ENCODE measurements around the gene NFIC. TPM values are rescaled to one million over a fixed set of nuclear protein-coding genes. Genes with fewer than 3 reads are reported as not detected.
"Not testable (repeated sequence)": the region's sequence is repeated elsewhere in the genome, so short reads cannot be mapped to it uniquely, and the experiment has no call there.

NFIC gene
- total RNA-seq, 1 donor: 79.5 TPM

DNA sequence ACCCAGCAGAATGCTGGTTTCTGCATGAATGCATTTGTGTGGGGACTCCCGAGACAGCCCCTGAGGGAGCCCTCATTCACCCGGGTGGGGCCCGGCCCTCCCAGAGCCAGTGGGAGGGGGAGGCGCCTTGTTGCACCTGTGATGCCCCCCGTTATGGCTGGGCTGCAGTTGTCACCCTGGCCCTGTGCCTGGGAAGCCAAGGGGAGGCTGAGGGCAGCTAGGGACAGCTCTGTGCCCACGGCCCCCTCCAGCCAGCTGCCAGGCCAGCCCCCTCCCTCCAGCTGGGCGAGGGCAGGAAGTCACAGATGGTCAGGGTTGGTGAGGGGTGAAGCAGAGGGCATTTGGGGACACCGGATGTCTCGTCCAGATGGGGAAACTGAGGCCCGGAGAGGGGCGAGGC, 26.1 kb downstream of the NFIC start:
- H3K4me3 ChIP-seq (ENCODE audit: low read depth, low read length): no peak overlapping the region
- TF ChIP-seq, protein P1, sequence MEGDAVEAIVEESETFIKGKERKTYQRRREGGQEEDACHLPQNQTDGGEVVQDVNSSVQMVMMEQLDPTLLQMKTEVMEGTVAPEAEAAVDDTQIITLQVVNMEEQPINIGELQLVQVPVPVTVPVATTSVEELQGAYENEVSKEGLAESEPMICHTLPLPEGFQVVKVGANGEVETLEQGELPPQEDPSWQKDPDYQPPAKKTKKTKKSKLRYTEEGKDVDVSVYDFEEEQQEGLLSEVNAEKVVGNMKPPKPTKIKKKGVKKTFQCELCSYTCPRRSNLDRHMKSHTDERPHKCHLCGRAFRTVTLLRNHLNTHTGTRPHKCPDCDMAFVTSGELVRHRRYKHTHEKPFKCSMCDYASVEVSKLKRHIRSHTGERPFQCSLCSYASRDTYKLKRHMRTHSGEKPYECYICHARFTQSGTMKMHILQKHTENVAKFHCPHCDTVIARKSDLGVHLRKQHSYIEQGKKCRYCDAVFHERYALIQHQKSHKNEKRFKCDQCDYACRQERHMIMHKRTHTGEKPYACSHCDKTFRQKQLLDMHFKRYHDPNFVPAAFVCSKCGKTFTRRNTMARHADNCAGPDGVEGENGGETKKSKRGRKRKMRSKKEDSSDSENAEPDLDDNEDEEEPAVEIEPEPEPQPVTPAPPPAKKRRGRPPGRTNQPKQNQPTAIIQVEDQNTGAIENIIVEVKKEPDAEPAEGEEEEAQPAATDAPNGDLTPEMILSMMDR (IDR thresholded peaks at IDR 0.05; ENCODE audit: insufficient read depth, low read length): no peak
- DNase-seq (ENCODE audit: low read depth): no peak

DNA sequence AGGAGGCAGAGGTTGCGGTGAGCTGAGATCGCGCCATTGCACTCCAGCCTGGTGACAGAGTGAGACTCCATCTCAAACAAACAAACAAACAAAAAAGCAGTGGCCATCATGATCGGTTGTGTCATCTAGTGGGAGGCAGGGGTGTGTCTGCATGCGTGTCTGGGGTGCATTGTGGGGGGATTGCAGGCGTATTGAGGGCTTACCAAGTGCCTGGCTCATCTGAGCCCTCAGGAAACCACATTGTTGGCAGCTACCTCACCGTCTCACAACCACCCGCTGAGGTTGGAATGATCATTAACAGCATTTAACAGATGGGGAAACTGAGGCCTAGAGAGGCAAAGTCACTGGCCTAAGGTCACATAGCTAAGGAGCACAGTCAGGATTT, 30.5 kb downstream of the NFIC start:
- H3K4me3 ChIP-seq (ENCODE audit: low read depth, low read length): no peak overlapping the region
- DNase-seq (ENCODE audit: low read depth): no peak
- TF ChIP-seq, protein P1 (IDR thresholded peaks at IDR 0.05; ENCODE audit: insufficient read depth, low read length): no peak

DNA sequence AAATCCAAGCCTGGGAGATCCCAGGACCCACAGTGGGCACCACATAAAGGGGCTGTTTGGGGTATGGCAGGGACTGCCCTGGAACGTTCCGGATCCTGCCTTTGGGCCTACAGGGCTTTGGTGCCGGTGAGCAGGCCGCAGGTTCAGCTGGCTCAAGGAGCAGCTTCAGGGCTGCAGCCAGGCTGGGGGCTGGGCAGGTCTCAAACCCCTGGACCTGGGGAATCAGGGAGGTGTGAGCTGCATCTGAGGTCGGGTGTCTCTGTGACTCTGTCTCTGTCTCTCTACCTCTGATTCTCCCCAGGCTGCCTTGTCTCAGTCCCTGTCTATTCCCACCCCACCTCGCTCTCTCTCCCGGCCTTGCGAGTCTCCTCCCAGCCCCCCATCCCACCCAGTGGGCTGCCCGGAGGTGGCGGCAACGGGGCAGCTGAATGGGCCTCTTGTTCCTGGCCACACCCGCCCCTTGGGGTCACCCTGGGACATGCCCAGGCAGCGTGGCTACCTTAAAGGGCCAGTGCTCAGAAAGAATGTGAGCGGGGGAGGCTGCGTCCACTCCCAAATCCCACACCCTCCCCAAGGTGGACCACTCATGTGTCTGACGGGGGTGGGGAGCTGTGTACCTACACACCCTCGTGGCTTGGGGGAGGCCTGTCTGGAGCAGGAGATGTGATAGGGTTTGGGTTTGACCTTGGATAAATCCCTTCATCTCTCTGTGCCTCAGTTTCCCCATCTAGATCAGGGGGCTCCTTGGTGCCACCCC, 31.1 kb downstream of the NFIC start:
- TF ChIP-seq, protein P1 (IDR thresholded peaks at IDR 0.05; ENCODE audit: insufficient read depth, low read length): no peak
- H3K4me3 ChIP-seq (ENCODE audit: low read depth, low read length): no peak overlapping the region
- DNase-seq (ENCODE audit: low read depth): no peak

DNA sequence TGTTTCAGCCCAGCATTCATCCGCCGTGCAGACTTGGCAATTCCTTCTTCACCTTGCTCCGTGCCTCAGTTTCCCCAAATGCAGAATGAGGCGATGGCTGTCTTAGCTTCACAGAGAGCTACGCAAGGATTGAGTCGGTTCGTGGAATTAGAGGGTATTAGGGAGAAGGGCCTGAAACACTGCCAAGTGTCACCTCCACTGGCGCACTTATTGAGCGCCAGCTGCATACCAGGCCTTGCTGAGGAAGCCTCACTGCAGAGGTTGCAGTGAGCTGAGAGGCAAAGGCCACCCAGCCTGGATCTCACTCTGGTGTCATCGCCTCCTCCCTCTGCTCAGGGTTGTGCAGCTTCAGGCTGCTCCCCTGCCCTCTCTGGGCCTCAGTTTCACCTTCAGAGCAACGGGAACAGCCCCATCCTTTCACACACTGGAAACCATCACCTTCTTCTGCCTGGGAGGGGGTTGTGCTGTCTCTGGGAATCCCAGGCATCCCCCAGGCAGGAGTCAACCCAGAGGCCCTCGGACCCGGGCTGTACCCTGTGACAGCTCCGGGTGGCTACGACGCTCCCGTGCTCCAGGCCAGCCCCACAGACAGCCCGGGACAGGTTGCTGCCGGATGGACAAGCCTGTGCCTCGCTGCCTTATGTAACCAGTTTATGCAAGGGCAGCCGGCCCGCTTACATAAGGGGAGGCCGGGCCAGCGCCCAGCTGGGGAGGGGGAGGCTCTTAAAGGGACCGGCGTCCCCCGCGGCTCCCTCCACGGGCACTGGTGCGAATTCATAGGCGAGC, 31.9 kb downstream of the NFIC start:
- TF ChIP-seq, protein P1 (IDR thresholded peaks at IDR 0.05; ENCODE audit: insufficient read depth, low read length): no peak
- peak; percentile 69 for DNase-seq (ENCODE audit: low read depth)

DNA sequence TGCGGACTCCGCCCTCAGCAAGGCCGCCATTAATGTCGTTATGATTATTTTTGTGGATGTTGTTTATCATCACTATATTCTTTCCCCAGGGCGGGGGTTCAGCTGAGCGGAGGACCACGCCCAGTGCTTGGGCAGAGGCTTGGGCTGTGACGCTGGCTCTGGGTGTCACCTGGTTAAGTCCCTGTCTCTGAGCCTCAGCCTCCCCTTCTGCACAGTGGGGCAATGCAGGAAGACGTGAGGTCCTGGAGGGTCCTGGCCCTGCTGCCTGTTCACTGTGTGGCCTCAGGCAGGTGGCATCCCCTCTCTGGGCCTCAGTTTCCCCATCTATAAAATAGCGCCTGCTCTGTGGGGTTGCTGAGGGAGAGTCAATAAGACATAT, 32.5 kb downstream of the NFIC start:
- H3K4me3 ChIP-seq (ENCODE audit: low read depth, low read length): no peak overlapping the region
- no peak for DNase-seq (ENCODE audit: low read depth)
- TF ChIP-seq, protein P1 (IDR thresholded peaks at IDR 0.05; ENCODE audit: insufficient read depth, low read length): no peak

More for the DNA sequence above, 31.9 kb downstream of the NFIC start:
- H3K4me3 ChIP-seq (ENCODE audit: low read depth, low read length): peak overlapping the region; percentile 28

DNA sequence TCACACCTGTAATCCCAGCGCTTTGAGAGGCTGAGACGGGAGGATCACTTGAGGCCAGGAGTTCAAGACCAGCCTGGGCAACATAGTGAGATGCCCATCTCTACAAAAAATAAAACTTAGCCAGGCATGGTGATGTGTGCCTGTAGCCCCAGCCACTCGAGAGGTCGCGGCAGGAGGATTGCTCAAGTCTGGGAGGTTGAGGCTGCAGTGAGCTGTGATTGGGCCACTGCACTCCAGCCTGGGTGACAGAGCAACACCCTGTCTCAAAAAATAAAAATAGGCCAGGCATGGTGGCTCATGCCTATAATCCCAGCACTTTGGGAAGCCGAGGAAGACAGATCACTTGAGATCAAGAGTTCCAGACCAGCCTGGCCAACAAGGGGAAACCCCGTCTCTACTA, 32.9 kb downstream of the NFIC start:
- not testable (repeated sequence) for DNase-seq (ENCODE audit: low read depth); H3K4me3 ChIP-seq (ENCODE audit: low read depth, low read length)

DNA sequence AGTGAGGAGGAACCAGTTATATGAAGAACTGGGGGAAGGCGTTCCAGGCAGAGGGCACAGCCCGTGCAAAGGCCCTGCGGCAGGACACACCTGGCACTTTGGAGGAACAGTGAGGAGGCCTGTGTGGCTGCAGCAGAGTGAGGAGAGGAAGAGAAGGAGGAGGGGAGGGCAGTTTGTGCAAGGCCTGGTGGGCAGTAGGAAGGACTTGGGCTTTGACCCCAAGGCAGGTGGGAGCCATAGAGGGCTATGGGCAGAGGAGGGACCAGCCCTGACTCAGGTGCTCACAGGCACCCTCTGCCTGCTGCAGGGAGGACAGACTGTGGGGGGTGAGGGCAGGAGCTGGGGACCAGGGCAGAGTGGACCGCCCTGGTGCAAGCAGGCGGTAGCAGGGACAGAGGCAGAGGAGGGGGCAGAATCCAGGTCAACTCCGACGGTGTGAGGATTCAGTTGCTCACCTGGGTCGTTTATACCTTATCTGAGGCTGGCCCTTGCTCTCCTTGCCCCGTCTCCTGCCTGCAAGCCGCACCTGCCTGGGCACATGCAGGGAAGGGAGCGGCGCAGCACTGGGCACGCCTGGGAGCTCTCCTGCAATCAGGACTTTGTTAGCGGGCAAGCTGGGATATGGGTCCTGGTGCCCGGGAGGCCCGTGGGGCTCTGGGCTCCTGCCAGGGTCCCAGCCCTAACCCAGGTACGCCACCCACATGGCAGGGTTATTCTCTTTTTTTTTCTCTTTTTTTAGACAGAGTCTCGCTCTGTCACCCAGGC, 34.8 kb downstream of the NFIC start:
- DNase-seq (ENCODE audit: low read depth): no peak
- TF ChIP-seq, protein P1 (IDR thresholded peaks at IDR 0.05; ENCODE audit: insufficient read depth, low read length): no peak
- no peak overlapping the region for H3K4me3 ChIP-seq (ENCODE audit: low read depth, low read length)
